ENCODE results near the gene KCTD11. TPM values are rescaled to one million over a fixed set of nuclear protein-coding genes. Genes with fewer than 3 reads are reported as not detected.

Gene KCTD11
- total and polyA plus RNA-seq, 4 donors: 0.39 to 3.5 (median 1.4) TPM

DNA sequence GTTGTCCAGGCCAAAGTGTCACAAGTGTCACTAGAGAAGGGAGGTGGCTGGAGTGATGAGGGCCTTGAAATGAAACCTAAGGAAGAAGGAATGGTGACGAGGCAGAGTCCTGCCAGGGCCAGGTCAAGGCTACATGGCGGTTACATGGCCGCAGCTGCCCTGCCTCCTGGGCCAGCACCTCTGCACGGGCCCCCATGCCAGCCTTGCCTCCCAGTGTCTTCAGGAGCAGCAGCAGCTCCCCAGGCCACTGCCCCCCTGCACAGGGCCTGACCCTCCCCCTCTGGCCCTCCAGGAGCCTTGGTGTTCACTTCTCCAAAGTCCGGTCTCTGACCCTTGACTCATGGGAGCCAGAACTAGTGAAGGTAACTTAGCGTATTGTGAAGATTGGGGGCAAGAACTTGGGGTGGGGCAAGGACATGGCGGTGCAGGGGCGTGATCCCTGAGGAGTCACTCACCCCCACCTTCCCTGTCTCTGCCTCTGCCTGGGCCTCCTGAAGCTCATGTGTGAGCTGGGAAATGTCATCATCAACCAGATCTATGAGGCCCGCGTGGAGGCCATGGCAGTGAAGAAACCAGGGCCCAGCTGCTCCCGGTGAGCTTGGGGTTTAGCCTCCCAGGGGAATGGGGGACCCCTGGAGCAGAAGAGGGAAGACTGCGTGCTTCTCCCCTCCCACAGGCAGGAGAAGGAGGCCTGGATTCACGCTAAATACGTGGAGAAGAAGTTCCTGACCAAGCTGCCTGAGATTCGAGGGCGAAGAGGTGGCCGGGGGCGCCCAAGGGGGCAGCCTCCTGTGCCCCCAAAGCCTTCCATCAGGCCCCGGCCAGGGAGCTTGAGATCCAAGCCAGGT is 4.1 kb upstream of the KCTD11 start:
- 73% methylated on average over 19 of the region's 19 CpGs for WGBS
- Histone ChIP-seq H3K9me3 (ENCODE audit: control insufficient read depth in 4 of 4, low read length in 3 of 4) (no peaks in the 10 kb centered on the region), H3K36me3 (ENCODE audit: control insufficient read depth in 4 of 4, insufficient read depth in 3 of 4, low read depth in 1 of 4, low read length in 3 of 4) (no peaks in the 10 kb centered on the region), H3K27me3 (ENCODE audit: control insufficient read depth in 4 of 4, insufficient read depth in 4 of 4, low read length in 3 of 4) (no peaks in the 10 kb centered on the region), H3K9ac (ENCODE audit: low read depth in 1 of 2, low read length in 2 of 2) (no peak overlapping the region), H3K4me1 (ENCODE audit: control insufficient read depth in 4 of 4, insufficient read depth in 4 of 4, low read length in 3 of 4) (peaks cover 3 to 23% (median 14%) of the 10 kb centered on the region in 4 donors), H3K4me3 (ENCODE audit: low read depth in 1 of 3, low read length in 3 of 3) (no peak overlapping the region), H3K27ac (ENCODE audit: low read depth in 1 of 2, low read length in 2 of 2) (no peak overlapping the region)
- DNase-seq (ENCODE audit: low spot score): no peak
- TF ChIP-seq, protein P1, sequence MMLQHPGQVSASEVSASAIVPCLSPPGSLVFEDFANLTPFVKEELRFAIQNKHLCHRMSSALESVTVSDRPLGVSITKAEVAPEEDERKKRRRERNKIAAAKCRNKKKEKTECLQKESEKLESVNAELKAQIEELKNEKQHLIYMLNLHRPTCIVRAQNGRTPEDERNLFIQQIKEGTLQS (IDR thresholded peaks at IDR 0.05): no peak
- TF ChIP-seq HNF4A (conservative IDR thresholded peaks at IDR 0.05): no peak
- no peak for TF ChIP-seq YY1 (IDR thresholded peaks at IDR 0.05)

DNA sequence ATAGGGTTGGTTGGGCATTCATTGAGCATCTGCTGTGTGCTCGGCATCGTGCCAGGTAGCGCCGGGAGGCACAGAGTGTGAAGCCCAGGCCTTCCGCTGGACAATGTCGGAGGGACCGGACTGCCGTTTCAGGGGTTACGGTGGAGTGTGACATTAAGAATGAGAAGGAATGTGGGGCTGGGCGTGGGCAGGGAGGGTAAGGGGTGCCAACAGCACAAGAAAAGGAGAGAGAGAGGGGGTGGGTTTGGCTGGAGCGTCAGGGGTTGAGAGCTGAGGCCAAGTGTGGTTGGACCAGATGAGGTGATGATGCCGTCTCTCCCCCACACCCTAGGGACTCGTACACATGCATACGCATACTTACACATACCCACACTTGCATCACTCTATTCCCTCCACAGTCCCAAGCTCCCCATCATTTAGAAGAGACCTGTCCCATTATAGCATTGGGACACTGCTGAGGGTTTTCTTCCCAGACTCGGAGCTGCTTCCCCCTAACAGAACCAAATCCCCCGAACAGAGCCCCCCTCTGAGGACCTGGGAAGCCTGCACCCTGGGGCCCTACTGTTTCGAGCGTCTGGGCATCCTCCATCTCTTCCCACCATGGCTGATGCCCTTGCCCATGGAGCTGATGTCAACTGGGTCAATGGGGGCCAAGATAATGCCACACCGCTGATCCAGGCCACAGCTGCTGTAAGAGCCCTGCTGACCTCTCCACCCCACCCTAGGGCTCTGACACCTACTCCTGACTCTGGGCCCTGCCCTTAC is 3.3 kb upstream of the KCTD11 start:
- H3K9ac ChIP-seq (ENCODE audit: low read depth in 1 of 2, low read length in 2 of 2): no peak overlapping the region
- H3K27ac ChIP-seq (ENCODE audit: low read depth in 1 of 2, low read length in 2 of 2): no peak overlapping the region
- H3K27me3 ChIP-seq (ENCODE audit: control insufficient read depth in 4 of 4, insufficient read depth in 4 of 4, low read length in 3 of 4): no peaks in the 10 kb centered on the region
- TF ChIP-seq GABPA (IDR thresholded peaks at IDR 0.05 in 1 of 2, conservative IDR thresholded peaks at IDR 0.05 in 1 of 2) (no peak), RXRA (IDR thresholded peaks at IDR 0.05) (no peak), HNF4A (conservative IDR thresholded peaks at IDR 0.05) (no peak), NR2F2 (IDR thresholded peaks at IDR 0.05) (no peak), RAD21 (IDR thresholded peaks at IDR 0.05) (no peak), JUND (IDR thresholded peaks at IDR 0.05) (no peak), HNF4G (IDR thresholded peaks at IDR 0.05) (no peak), SP1 (IDR thresholded peaks at IDR 0.05) (no peak), FOXA2 (IDR thresholded peaks at IDR 0.05) (no peak), TAF1 (conservative IDR thresholded peaks at IDR 0.05) (no peak), EGR1 (IDR thresholded peaks at IDR 0.05; ENCODE audit: low read depth in 2 of 2) (no peak)
- TF ChIP-seq, protein P2, sequence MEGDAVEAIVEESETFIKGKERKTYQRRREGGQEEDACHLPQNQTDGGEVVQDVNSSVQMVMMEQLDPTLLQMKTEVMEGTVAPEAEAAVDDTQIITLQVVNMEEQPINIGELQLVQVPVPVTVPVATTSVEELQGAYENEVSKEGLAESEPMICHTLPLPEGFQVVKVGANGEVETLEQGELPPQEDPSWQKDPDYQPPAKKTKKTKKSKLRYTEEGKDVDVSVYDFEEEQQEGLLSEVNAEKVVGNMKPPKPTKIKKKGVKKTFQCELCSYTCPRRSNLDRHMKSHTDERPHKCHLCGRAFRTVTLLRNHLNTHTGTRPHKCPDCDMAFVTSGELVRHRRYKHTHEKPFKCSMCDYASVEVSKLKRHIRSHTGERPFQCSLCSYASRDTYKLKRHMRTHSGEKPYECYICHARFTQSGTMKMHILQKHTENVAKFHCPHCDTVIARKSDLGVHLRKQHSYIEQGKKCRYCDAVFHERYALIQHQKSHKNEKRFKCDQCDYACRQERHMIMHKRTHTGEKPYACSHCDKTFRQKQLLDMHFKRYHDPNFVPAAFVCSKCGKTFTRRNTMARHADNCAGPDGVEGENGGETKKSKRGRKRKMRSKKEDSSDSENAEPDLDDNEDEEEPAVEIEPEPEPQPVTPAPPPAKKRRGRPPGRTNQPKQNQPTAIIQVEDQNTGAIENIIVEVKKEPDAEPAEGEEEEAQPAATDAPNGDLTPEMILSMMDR (IDR thresholded peaks at IDR 0.05; ENCODE audit: low read depth, low read length, missing input control): no peak
- TF ChIP-seq, protein P3, sequence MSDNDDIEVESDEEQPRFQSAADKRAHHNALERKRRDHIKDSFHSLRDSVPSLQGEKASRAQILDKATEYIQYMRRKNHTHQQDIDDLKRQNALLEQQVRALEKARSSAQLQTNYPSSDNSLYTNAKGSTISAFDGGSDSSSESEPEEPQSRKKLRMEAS (IDR thresholded peaks at IDR 0.05): no peak
- TF ChIP-seq, protein P1 (IDR thresholded peaks at IDR 0.05): no peak
- no peak for DNase-seq (ENCODE audit: low spot score)
- H3K36me3 ChIP-seq (ENCODE audit: control insufficient read depth in 4 of 4, insufficient read depth in 3 of 4, low read depth in 1 of 4, low read length in 3 of 4): no peaks in the 10 kb centered on the region
- H3K4me1 ChIP-seq (ENCODE audit: control insufficient read depth in 4 of 4, insufficient read depth in 4 of 4, low read length in 3 of 4): peaks cover 5 to 31% (median 16%) of the 10 kb centered on the region in 4 donors
- WGBS: 71% methylated on average over 19 of the region's 19 CpGs
- H3K4me3 ChIP-seq (ENCODE audit: low read depth in 1 of 3, low read length in 3 of 3): no peak overlapping the region
- no peaks in the 10 kb centered on the region for H3K9me3 ChIP-seq (ENCODE audit: control insufficient read depth in 4 of 4, low read length in 3 of 4)

Data from liver (tissue), 9 donors.